Breast epithelium (tissue), 4 donors: Measurements from ENCODE around the gene SCD5. TPM values are rescaled to one million over a fixed set of nuclear protein-coding genes. Genes with fewer than 3 reads are reported as not detected.

Source experiments
- DNase-seq, 2 donors: peaks; one replicate each; pipeline ENCODE4 v3.0.0-alpha.2; 2019; ENCODE audit warnings: low spot score in 2 of 2
- H3K27ac ChIP-seq, 2 donors: fragments of 200-600 bp; sonication (generic) in 1 of 2; one replicate each; pipeline ENCODE4 v1.5.1; 2016 to 2019; ENCODE audit warnings: mild to moderate bottlenecking in 1 of 2
- H3K27me3 ChIP-seq, 2 donors: fragments of 200-600 bp; sonication (generic) in 1 of 2; one replicate each; pipeline versions ENCODE4 v1.5.1 to v1.6.0; 2017 to 2019; ENCODE audit warnings: control low read depth in 1 of 2, mild to moderate bottlenecking in 1 of 2
- H3K36me3 ChIP-seq: fragments of 200-600 bp; one replicate; pipeline ENCODE4 v1.5.1; 2019
- H3K4me1 ChIP-seq, 2 donors: fragments of 200-600 bp; sonication (generic); one replicate each; pipeline ENCODE4 v1.5.1; 2016 to 2019; ENCODE audit warnings: control low read depth in 1 of 2
- H3K4me3 ChIP-seq, 3 donors: fragments of 200-600 bp; sonication (generic); 1 replicate in 2 of 3; 2 replicates in 1 of 3; pipeline ENCODE4 v1.5.1; 2016 to 2019; ENCODE audit warnings: mild to moderate bottlenecking in 3 of 3, moderate library complexity in 2 of 3
- H3K9me3 ChIP-seq, 2 donors: fragments of 200-600 bp; sonication (generic) in 1 of 2; one replicate each; pipeline ENCODE4 v1.5.1; 2016 to 2019; ENCODE audit warnings: control low read depth in 1 of 2
- CTCF ChIP-seq, 3 donors: fragments of 450-650 bp; IDR thresholded peaks; one replicate each; pipeline ENCODE4 v1.5.1; 2016 to 2017; ENCODE audit warnings: antibody characterized with exemption in 3 of 3, mild to moderate bottlenecking in 3 of 3, moderate library complexity in 3 of 3
- POLR2A ChIP-seq: fragments of 450-650 bp; IDR thresholded peaks from one replicate; pipeline ENCODE4 v1.6.1; 2016; ENCODE audit warnings: antibody characterized with exemption, mild to moderate bottlenecking, moderate library complexity
- POLR2AphosphoS5 ChIP-seq, 3 donors: sonication (generic); formaldehyde crosslinking; IDR thresholded peaks; one replicate each; pipeline ENCODE4 v1.6.1; 2017; ENCODE audit warnings: antibody characterized with exemption in 3 of 3
- intact Hi-C: fragments of 100-400 bp; cut with DNase I; formaldehyde crosslinking; loops from one replicate; pipeline ENCODE4 v1.15.1; 2023; ENCODE audit warnings: low total_unique reads
- total RNA-seq, 3 donors: library from RNA; depleted of rRNA; stranded (reverse); fragments of >200 nt; gene quantifications; one replicate each; pipeline ENCODE4 v1.1.0, GENCODE V29; 2016

The SCD5 gene
- total RNA-seq, 3 donors from 2014 or later, result 9.8 to 17.0 (median 14.7) TPM

GRCh38 chr4:82747686-82748575, 50.7 kb downstream of the SCD5 start:
- Histone ChIP-seq H3K27ac (no peak overlapping the region), H3K4me3 (no peak overlapping the region), H3K4me1 (no peaks in the 10 kb centered on the region), H3K36me3 (no peaks in the 10 kb centered on the region), H3K9me3 (no peaks in the 10 kb centered on the region), H3K27me3 (no peaks in the 10 kb centered on the region)
- intact Hi-C loops, result no loop called here
- DNase-seq, result no peak
- TF ChIP-seq CTCF (IDR thresholded peaks at IDR 0.05) (no peak), POLR2A (no peak), POLR2AphosphoS5 (IDR thresholded peaks at IDR 0.05) (no peak)

- intact Hi-C loops, result no loop called here
- no peak overlapping the region for H3K27ac ChIP-seq
- no peak overlapping the region for H3K4me3 ChIP-seq
- H3K36me3 ChIP-seq, result no peaks in the 10 kb centered on the region
- TF ChIP-seq POLR2AphosphoS5 (IDR thresholded peaks at IDR 0.05) (no peak), POLR2A (no peak), CTCF (IDR thresholded peaks at IDR 0.05) (no peak)
- DNase-seq, result no peak
- no peaks in the 10 kb centered on the region for H3K4me1 ChIP-seq
- H3K9me3 ChIP-seq, result no peaks in the 10 kb centered on the region
- H3K27me3 ChIP-seq, result no peaks in the 10 kb centered on the region
Observed at GRCh38 chr4:82746705-82747574, 51.7 kb downstream of the SCD5 start.

- intact Hi-C loops, result no loop called here
- H3K4me1 ChIP-seq, result no peaks in the 10 kb centered on the region
- H3K36me3 ChIP-seq, result no peaks in the 10 kb centered on the region
- no peak overlapping the region for H3K4me3 ChIP-seq
- H3K27ac ChIP-seq, result peak overlapping the region in 1 of 2 donors; percentile 21
- H3K27me3 ChIP-seq, result no peaks in the 10 kb centered on the region
- TF ChIP-seq POLR2AphosphoS5 (IDR thresholded peaks at IDR 0.05) (no peak), POLR2A (no peak), CTCF (IDR thresholded peaks at IDR 0.05) (no peak)
- peak in 1 of 2 donors; percentile 23 for DNase-seq
- no peaks in the 10 kb centered on the region for H3K9me3 ChIP-seq
Observed at GRCh38 chr4:82745173-82745842, 53.3 kb downstream of the SCD5 start.

- H3K9me3 ChIP-seq, result no peaks in the 10 kb centered on the region
- intact Hi-C loops, result no loop called here
- H3K27me3 ChIP-seq, result no peaks in the 10 kb centered on the region
- H3K36me3 ChIP-seq, result no peaks in the 10 kb centered on the region
- no peaks in the 10 kb centered on the region for H3K4me1 ChIP-seq
- H3K27ac ChIP-seq, result no peak overlapping the region
- no peak overlapping the region for H3K4me3 ChIP-seq
- TF ChIP-seq CTCF (IDR thresholded peaks at IDR 0.05) (no peak), POLR2AphosphoS5 (IDR thresholded peaks at IDR 0.05) (no peak), POLR2A (no peak)
- peak in 1 of 2 donors; percentile 26 for DNase-seq
Observed at GRCh38 chr4:82744284-82744968, 54.2 kb downstream of the SCD5 start.
